SK-N-SH (cell line): ENCODE results near the gene HUNK.

Source experiments
- CTCF ChIP-seq: fragments of 200-600 bp; sonication (generic); IDR thresholded peaks from 2 replicates; pipeline ENCODE4 v1.6.1; 2017; ENCODE audit warnings: antibody characterized with exemption, mild to moderate bottlenecking, moderate library complexity
- EP300 ChIP-seq, 2 experiments: IDR thresholded peaks; 2 replicates each; pipeline versions ENCODE4 v1.4.0 to v1.6.1; 2012; ENCODE audit warnings: borderline replicate concordance in 1 of 2, low read depth in 1 of 2, low read length in 1 of 2
- EZH2phosphoT487 ChIP-seq: fragments of 200-600 bp; sonication (generic); IDR thresholded peaks from 2 replicates; pipeline ENCODE4 v1.6.1; 2017; ENCODE audit warnings: low read depth, mixed run types, mild to moderate bottlenecking, antibody characterized with exemption, moderate library complexity, borderline replicate concordance
- MAX ChIP-seq: IDR thresholded peaks from 2 replicates; pipeline ENCODE4 v1.4.0; 2012; ENCODE audit warnings: low read depth
- MXI1 ChIP-seq: IDR thresholded peaks from 2 replicates; pipeline ENCODE4 v1.6.1; 2012; ENCODE audit warnings: mild to moderate bottlenecking, low read depth, low read length, improper control_type of control experiment
- RAD21 ChIP-seq: IDR thresholded peaks from 2 replicates; pipeline ENCODE4 v1.6.1; 2012; ENCODE audit warnings: mild to moderate bottlenecking, low read length
- REST ChIP-seq: IDR thresholded peaks from 2 replicates; pipeline ENCODE4 v1.6.1; 2012; ENCODE audit warnings: mild to moderate bottlenecking, low read depth, low read length, moderate library complexity

- TF ChIP-seq CTCF (no peak), EZH2phosphoT487 (no peak), EP300 (IDR thresholded peaks at IDR 0.05; ENCODE audit: borderline replicate concordance in 1 of 2, low read depth in 1 of 2, low read length in 1 of 2) (no peak), MXI1 (no peak), REST (no peak), RAD21 (no peak), MAX (no peak)
Measured at GRCh38 chr21:31869750-31870149, 3.1 kb upstream of the HUNK start.
